Measurements from ENCODE around the gene PIGO. TPM values are rescaled to one million over a fixed set of nuclear protein-coding genes. Genes with fewer than 3 reads are reported as not detected.

PIGO gene
- total and polyA plus RNA-seq, 2 experiments from 2014 or later: 22.1 to 41.4 TPM

DNA sequence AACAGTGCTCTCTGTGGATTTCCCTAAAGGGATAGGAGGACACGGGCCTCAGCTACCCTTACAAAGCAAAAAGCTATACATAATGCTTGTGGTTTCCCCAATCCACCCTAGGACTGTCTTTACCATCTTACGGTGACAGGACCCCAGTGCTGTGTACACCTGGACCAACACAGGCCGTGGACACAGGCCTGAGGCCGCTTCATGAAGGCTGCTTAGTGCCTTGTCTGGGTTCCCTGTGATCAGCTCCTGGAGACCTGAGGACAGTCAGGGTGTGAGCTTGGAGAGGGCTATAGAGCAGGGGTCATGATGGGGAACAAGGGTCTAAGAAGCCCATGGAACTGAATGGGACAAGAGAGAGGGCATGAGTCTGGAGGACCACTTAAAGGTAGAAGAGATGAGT, 19.5 kb downstream of the PIGO start:
- no peaks in the 10 kb centered on the region for H3K36me3 ChIP-seq (replicated peaks; ENCODE audit: insufficient read depth, low read depth)
- 97% methylated on average over 4 of the region's 4 CpGs for WGBS (ENCODE audit: low lambda C conversion rate, missing lambda C conversion rate)
- H3K4me3 ChIP-seq: no peak overlapping the region
- H3K4me1 ChIP-seq (ENCODE audit: insufficient read depth): peaks cover 6% of the 10 kb centered on the region
- no peak for DNase-seq (ENCODE audit: low spot score)
- H3K27me3 ChIP-seq: no peaks in the 10 kb centered on the region
- H3K27ac ChIP-seq: no peak overlapping the region
- peaks cover 20% of the 10 kb centered on the region for H3K79me2 ChIP-seq
- no peaks in the 10 kb centered on the region for H3K9me3 ChIP-seq (ENCODE audit: low read depth)
- H2AFZ ChIP-seq: no peak overlapping the region
- no peaks in the 10 kb centered on the region for H3K9me2 ChIP-seq (replicated peaks; ENCODE audit: insufficient read depth)
- no peaks in the 10 kb centered on the region for H4K20me1 ChIP-seq (ENCODE audit: insufficient read depth, poor library complexity, severe bottlenecking)
- no peak overlapping the region for H3K4me2 ChIP-seq
- TF ChIP-seq, protein P1, sequence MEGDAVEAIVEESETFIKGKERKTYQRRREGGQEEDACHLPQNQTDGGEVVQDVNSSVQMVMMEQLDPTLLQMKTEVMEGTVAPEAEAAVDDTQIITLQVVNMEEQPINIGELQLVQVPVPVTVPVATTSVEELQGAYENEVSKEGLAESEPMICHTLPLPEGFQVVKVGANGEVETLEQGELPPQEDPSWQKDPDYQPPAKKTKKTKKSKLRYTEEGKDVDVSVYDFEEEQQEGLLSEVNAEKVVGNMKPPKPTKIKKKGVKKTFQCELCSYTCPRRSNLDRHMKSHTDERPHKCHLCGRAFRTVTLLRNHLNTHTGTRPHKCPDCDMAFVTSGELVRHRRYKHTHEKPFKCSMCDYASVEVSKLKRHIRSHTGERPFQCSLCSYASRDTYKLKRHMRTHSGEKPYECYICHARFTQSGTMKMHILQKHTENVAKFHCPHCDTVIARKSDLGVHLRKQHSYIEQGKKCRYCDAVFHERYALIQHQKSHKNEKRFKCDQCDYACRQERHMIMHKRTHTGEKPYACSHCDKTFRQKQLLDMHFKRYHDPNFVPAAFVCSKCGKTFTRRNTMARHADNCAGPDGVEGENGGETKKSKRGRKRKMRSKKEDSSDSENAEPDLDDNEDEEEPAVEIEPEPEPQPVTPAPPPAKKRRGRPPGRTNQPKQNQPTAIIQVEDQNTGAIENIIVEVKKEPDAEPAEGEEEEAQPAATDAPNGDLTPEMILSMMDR (IDR thresholded peaks at IDR 0.05; ENCODE audit: poor library complexity): no peak
- TF ChIP-seq EZH2phosphoT487 (IDR thresholded peaks at IDR 0.05; ENCODE audit: low read depth, severe bottlenecking, unreplicated experiment): no peak
- TF ChIP-seq EZH2 (IDR thresholded peaks at IDR 0.05; ENCODE audit: borderline replicate concordance): no peak

DNA sequence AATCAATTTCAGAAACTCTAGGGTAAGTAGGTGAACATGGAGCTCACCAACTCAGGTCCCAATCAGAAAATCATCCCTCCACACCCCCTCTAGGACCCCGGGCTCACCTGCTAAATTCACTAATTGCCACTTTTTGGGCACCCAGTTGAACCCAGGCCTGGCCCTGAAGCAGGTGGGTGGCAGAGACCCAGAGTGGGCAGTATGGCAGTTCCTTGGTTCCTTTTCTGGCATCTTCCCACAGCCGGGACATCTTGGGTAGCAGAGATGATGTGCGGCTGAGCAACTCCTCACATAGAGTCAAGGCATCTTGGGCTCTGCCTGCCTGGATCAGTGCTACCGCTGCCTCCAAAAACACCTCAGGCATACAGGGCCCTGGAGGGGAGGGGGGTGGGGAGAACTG, 21.0 kb downstream of the PIGO start:
- TF ChIP-seq, protein P1 (IDR thresholded peaks at IDR 0.05; ENCODE audit: poor library complexity): no peak
- TF ChIP-seq EZH2 (IDR thresholded peaks at IDR 0.05; ENCODE audit: borderline replicate concordance) (no peak), EZH2phosphoT487 (IDR thresholded peaks at IDR 0.05; ENCODE audit: low read depth, severe bottlenecking, unreplicated experiment) (no peak)
- Histone ChIP-seq H3K79me2 (peaks cover 34% of the 10 kb centered on the region), H4K20me1 (ENCODE audit: insufficient read depth, poor library complexity, severe bottlenecking) (peaks cover 14% of the 10 kb centered on the region), H3K36me3 (replicated peaks; ENCODE audit: insufficient read depth, low read depth) (no peaks in the 10 kb centered on the region), H3K9me3 (ENCODE audit: low read depth) (no peaks in the 10 kb centered on the region), H3K4me1 (ENCODE audit: insufficient read depth) (peaks cover 12% of the 10 kb centered on the region), H3K27me3 (no peaks in the 10 kb centered on the region), H3K27ac (no peak overlapping the region), H2AFZ (no peak overlapping the region), H3K4me3 (no peak overlapping the region), H3K4me2 (no peak overlapping the region), H3K9me2 (replicated peaks; ENCODE audit: insufficient read depth) (no peaks in the 10 kb centered on the region)
- DNase-seq (ENCODE audit: low spot score): no peak
- 98% methylated on average over 4 of the region's 4 CpGs for WGBS (ENCODE audit: low lambda C conversion rate, missing lambda C conversion rate)

DNA sequence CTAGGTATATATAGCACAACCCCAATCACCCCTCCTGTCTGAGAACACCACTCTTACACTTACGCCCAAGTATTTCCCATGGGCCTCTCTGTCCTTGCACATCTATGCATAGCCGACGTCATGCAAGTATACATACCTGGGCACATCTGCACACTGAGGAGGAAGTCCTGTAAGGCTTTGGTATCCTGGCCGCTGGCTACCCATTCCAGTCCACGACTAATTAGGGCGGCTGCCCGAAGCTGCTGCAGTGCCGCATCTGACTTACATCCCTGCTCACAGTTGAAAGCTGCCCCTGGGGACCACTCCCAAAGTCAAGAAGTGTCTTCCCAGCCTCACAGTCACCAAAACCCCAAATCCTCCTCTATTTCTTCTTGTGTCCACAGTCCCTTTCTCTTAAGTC, 21.6 kb downstream of the PIGO start:
- Histone ChIP-seq H3K79me2 (peaks cover 39% of the 10 kb centered on the region), H3K4me2 (no peak overlapping the region), H4K20me1 (ENCODE audit: insufficient read depth, poor library complexity, severe bottlenecking) (peaks cover 20% of the 10 kb centered on the region), H3K36me3 (replicated peaks; ENCODE audit: insufficient read depth, low read depth) (no peaks in the 10 kb centered on the region), H3K9me2 (replicated peaks; ENCODE audit: insufficient read depth) (no peaks in the 10 kb centered on the region), H3K27me3 (no peaks in the 10 kb centered on the region), H3K4me1 (ENCODE audit: insufficient read depth) (peaks cover 17% of the 10 kb centered on the region), H2AFZ (no peak overlapping the region), H3K27ac (no peak overlapping the region), H3K4me3 (no peak overlapping the region), H3K9me3 (ENCODE audit: low read depth) (no peaks in the 10 kb centered on the region)
- TF ChIP-seq EZH2 (IDR thresholded peaks at IDR 0.05; ENCODE audit: borderline replicate concordance): no peak
- TF ChIP-seq, protein P1 (IDR thresholded peaks at IDR 0.05; ENCODE audit: poor library complexity): no peak
- WGBS (ENCODE audit: low lambda C conversion rate, missing lambda C conversion rate): 96% methylated on average over 8 of the region's 8 CpGs
- no peak for DNase-seq (ENCODE audit: low spot score)

DNA sequence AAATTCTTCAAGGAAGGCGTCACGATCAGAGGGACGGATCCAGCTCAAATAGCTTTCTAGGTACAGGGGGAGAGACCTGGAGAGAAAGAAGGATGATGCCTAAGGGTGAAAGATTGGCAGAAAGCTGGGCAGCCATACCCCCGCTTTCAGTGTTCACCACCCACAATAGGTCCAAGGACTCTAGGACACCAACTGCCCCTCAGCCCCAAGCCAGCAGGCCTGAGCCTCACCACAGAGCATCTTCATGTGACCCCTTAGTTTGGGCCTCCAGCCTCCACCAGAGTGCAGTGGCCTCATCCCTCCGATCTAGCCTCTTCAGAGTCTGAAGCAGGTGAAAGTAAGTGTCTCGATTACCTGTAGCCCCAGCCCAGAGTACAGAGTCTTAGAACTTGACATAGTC, 22.2 kb downstream of the PIGO start:
- Histone ChIP-seq H3K27me3 (no peaks in the 10 kb centered on the region), H3K79me2 (peaks cover 46% of the 10 kb centered on the region), H3K4me1 (ENCODE audit: insufficient read depth) (peaks cover 24% of the 10 kb centered on the region), H3K27ac (no peak overlapping the region), H3K36me3 (replicated peaks; ENCODE audit: insufficient read depth, low read depth) (no peaks in the 10 kb centered on the region), H2AFZ (no peak overlapping the region), H3K9me3 (ENCODE audit: low read depth) (no peaks in the 10 kb centered on the region), H4K20me1 (ENCODE audit: insufficient read depth, poor library complexity, severe bottlenecking) (peaks cover 27% of the 10 kb centered on the region), H3K4me3 (no peak overlapping the region), H3K4me2 (no peak overlapping the region), H3K9me2 (replicated peaks; ENCODE audit: insufficient read depth) (no peaks in the 10 kb centered on the region)
- no peak for DNase-seq (ENCODE audit: low spot score)
- over 99% methylated on average over 6 of the region's 6 CpGs for WGBS (ENCODE audit: low lambda C conversion rate, missing lambda C conversion rate)
- TF ChIP-seq EZH2 (IDR thresholded peaks at IDR 0.05; ENCODE audit: borderline replicate concordance) (no peak), EZH2phosphoT487 (IDR thresholded peaks at IDR 0.05; ENCODE audit: low read depth, severe bottlenecking, unreplicated experiment) (no peak)
